ENCODE results near the gene ZNF280B. TPM values are rescaled to one million over a fixed set of nuclear protein-coding genes. Genes with fewer than 3 reads are reported as not detected.

Gene ZNF280B
- total and polyA plus RNA-seq, 2 donors (not counting 3 experiments of a cell fraction or from before 2014, with no cell fraction given): 1.5 to 3.1 TPM

DNA sequence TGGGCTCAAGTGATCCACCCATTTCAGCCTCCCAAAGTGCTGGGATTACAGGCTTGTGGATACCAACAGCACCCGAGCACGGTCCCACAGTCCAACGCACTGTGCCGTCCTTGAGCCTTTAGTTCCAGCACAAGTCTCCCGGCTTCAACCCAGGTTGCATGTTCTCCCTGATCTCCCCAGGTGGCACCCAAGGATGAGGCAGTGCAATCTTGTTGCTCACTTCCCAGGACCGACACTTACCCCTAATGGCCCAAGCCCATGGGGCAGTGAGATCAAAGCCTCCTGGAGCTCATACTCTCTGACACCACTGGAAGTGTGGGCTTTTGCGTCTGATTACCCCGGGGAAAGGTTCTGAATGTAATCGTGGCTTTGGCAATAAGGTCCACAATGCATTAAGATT, 47.1 kb upstream of the ZNF280B start:
- DNase-seq (ENCODE audit: low read depth, low spot score) (no peak), FAIRE-seq (no peak)
- BruUV-seq (replicated peaks): no TSS peak
- H3K79me2 ChIP-seq (ENCODE audit: control insufficient read depth, insufficient read depth, low read length): no peaks in the 10 kb centered on the region
- no peaks in the 10 kb centered on the region for H3K9me1 ChIP-seq (replicated peaks; ENCODE audit: control insufficient read depth, extremely low read depth, insufficient read depth, low read length)
- no peaks in the 10 kb centered on the region for H4K20me1 ChIP-seq (replicated peaks; ENCODE audit: control insufficient read depth, extremely low read depth, insufficient read depth, low read length)
- no peak overlapping the region for H3K4me3 ChIP-seq (replicated peaks in 1 of 3; ENCODE audit: insufficient read depth in 1 of 3, low read depth in 1 of 3, low read length in 3 of 3)
- ChIA-PET POLR2A (no interaction called here), CTCF (interaction anchor here (2.0 kb wide), 1 partner anchor 21 kb away, joined by 10 read pairs; no protein-coding TSS in a partner anchor)
- H3K4me2 ChIP-seq (ENCODE audit: insufficient read depth, low read length): no peak overlapping the region
- dilution Hi-C loops (cut with MboI; ENCODE audit: extremely low pct_ligation_motif_present, low sequenced_read_pairs): no loop called here
- no peaks in the 10 kb centered on the region for H3K9me3 ChIP-seq (replicated peaks; ENCODE audit: control insufficient read depth, insufficient read depth, low read length)
- no peak overlapping the region for H3K9ac ChIP-seq (replicated peaks; ENCODE audit: extremely low read depth, insufficient read depth, low read length)
- no peak overlapping the region for H3K27ac ChIP-seq (ENCODE audit: insufficient read depth, low read depth, low read length)
- no peaks in the 10 kb centered on the region for H3K36me3 ChIP-seq (ENCODE audit: control insufficient read depth in 2 of 2, extremely low read depth in 1 of 2, insufficient read depth in 2 of 2, low read length in 2 of 2)
- peaks cover 0 to 4% of the 10 kb centered on the region in 2 experiments for H3K27me3 ChIP-seq (ENCODE audit: control insufficient read depth in 2 of 2, insufficient read depth in 2 of 2, low read length in 2 of 2)
- intact Hi-C loops (cut with micrococcal nuclease): no loop called here
- no peak overlapping the region for H2AFZ ChIP-seq (ENCODE audit: low read depth, low read length)
- TF ChIP-seq EZH2 (IDR thresholded peaks at IDR 0.05; ENCODE audit: borderline replicate concordance, low read depth, low read length, severe bottlenecking) (no peak), MYC (IDR thresholded peaks at IDR 0.05; ENCODE audit: low read depth, low read length) (no peak), FOS (IDR thresholded peaks at IDR 0.05; ENCODE audit: borderline replicate concordance, insufficient read depth, low read length) (no peak), JUN (IDR thresholded peaks at IDR 0.05; ENCODE audit: borderline replicate concordance, insufficient read depth, insufficient read length, low read depth) (no peak), GATA2 (IDR thresholded peaks at IDR 0.05; ENCODE audit: insufficient read depth, insufficient read length, low read depth, low read length) (no peak), POLR2AphosphoS5 (IDR thresholded peaks at IDR 0.05; ENCODE audit: insufficient read depth, low read depth, low read length) (no peak), POLR2A (IDR thresholded peaks at IDR 0.05; ENCODE audit: low read depth, low read length) (no peak)
- TF ChIP-seq, protein P1, sequence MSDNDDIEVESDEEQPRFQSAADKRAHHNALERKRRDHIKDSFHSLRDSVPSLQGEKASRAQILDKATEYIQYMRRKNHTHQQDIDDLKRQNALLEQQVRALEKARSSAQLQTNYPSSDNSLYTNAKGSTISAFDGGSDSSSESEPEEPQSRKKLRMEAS (IDR thresholded peaks at IDR 0.05; ENCODE audit: insufficient read depth, insufficient read length): no peak
- TF ChIP-seq, protein P2, sequence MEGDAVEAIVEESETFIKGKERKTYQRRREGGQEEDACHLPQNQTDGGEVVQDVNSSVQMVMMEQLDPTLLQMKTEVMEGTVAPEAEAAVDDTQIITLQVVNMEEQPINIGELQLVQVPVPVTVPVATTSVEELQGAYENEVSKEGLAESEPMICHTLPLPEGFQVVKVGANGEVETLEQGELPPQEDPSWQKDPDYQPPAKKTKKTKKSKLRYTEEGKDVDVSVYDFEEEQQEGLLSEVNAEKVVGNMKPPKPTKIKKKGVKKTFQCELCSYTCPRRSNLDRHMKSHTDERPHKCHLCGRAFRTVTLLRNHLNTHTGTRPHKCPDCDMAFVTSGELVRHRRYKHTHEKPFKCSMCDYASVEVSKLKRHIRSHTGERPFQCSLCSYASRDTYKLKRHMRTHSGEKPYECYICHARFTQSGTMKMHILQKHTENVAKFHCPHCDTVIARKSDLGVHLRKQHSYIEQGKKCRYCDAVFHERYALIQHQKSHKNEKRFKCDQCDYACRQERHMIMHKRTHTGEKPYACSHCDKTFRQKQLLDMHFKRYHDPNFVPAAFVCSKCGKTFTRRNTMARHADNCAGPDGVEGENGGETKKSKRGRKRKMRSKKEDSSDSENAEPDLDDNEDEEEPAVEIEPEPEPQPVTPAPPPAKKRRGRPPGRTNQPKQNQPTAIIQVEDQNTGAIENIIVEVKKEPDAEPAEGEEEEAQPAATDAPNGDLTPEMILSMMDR (IDR thresholded peaks at IDR 0.05; ENCODE audit: extremely low read depth in 1 of 2, insufficient read depth in 1 of 2, low read depth in 1 of 2, low read length in 2 of 2): no peak
- no peaks in the 10 kb centered on the region for H3K4me1 ChIP-seq (ENCODE audit: control insufficient read depth, extremely low read depth, insufficient read depth, low read length)
